Myocyte (in vitro differentiated cells): ENCODE measurements around the gene ADD3. TPM values are rescaled to one million over a fixed set of nuclear protein-coding genes. Genes with fewer than 3 reads are reported as not detected.
"Not testable (repeated sequence)": the region's sequence is repeated elsewhere in the genome, so short reads cannot be mapped to it uniquely, and the experiment has no call there.

ENCODE experiments used
- DNase-seq: peaks from one replicate; pipeline ENCODE4 v3.0.0-alpha.2; 2012; ENCODE audit warnings: low read depth
- total RNA-seq: library from RNA; depleted of rRNA; stranded (reverse); fragments of >200 nt; gene quantifications from 2 replicates; pipeline ENCODE4 v1.2.3, GENCODE V29; 2014

Gene ADD3
- total RNA-seq, 1 donor from 2014 or later = 799 TPM

DNA sequence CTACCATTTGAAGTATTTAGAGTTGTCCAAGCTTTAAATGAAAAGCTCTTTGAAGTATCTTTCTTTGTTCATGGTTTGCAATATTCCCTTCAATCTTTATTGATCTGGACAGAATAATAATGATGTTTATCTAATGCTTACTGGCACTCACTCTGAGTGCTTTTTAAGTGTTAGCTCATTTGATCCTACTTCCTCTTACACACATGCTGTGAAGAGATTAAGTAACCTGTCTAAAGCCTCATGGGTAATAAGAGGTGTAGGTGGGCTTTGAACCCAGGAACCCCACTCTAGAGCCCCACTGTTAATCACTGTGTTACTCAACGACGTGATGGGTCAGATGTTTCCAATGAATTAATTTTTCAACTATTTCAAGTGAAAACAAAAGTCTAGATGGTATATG is 31.1 kb upstream of the ADD3 start:
- no peak for DNase-seq

GRCh38 chr10:109977382-109977806 is 30.4 kb upstream of the ADD3 start:
- DNase-seq = no peak

DNA sequence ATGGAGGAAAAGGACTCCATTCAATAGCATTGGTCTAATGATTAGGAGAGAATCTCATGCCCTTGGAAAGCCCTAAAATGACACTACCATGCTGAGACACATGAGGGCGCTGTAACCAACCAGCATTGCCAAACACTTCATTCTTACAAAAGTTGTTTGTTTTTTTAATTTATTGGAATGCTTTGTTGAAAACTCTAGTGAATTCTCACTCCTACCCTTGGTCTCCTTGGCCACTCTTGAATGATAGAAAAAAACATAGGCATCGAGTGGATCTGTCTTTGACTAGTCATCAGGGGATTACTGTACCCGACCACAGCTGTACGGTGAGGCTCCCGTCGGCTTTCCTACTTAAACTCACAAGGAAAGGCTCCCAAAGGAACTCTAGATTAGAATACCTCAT is 29.3 kb upstream of the ADD3 start:
- peak; percentile 55 for DNase-seq

GRCh38 chr10:109979215-109979614 is 28.6 kb upstream of the ADD3 start:
- no peak for DNase-seq

GRCh38 chr10:109981650-109982049 is 26.1 kb upstream of the ADD3 start:
- DNase-seq = no peak

GRCh38 chr10:109982123-109982522 is 25.7 kb upstream of the ADD3 start:
- no peak for DNase-seq

- no peak for DNase-seq
Measured at GRCh38 chr10:109982812-109983211, 25.0 kb upstream of the ADD3 start.

GRCh38 chr10:109984013-109984412 is 23.8 kb upstream of the ADD3 start:
- DNase-seq = no peak

GRCh38 chr10:109985768-109986167 is 22.0 kb upstream of the ADD3 start:
- not testable (repeated sequence) for DNase-seq

- no peak for DNase-seq
Measured at GRCh38 chr10:109987452-109988211, 20.2 kb upstream of the ADD3 start.

GRCh38 chr10:109988212-109988596 is 19.6 kb upstream of the ADD3 start:
- DNase-seq = no peak

GRCh38 chr10:109991266-109991855 is 16.4 kb upstream of the ADD3 start:
- no peak for DNase-seq

GRCh38 chr10:109992485-109992884 is 15.3 kb upstream of the ADD3 start:
- DNase-seq = no peak

DNA sequence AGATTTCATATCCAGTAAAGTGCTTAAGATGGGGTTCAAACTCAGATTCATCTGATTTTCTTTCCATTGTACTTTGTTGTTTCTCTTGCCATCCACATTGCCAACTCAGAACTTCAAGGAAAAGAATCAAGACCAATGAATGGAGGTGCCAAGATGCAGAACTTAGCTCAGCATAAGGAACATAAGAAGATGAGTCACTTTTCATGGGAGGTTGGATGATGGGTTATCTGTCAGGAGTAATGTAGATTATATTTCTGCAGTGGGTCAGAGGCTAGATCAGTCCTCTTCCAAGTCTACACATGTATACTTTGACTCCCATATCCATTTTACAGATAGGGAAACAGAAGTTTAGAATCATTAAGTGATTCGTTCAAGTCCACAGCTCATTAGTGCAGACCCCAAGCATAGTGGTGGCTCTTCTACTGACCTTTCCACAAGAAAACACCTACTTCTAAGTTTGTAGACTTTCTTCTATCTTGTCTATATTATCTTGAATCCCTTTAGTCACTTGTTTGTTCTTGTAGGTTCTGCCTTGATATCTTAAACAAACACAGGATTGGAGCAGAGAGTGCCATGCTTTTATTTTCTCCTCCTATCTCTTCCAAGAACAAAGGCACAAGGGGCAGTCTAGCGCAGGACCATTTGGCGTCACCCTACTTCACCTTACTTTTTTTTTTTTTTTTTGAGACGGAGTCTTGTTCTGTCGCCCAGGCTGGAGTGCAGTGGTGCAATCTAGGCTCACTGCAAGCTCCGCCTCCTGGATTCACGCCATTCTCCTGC is 14.0 kb upstream of the ADD3 start:
- DNase-seq = no peak

- no peak for DNase-seq
Measured at GRCh38 chr10:109994711-109995577, 12.8 kb upstream of the ADD3 start.

- DNase-seq = no peak
Measured at GRCh38 chr10:109995595-109995994, 12.2 kb upstream of the ADD3 start.

GRCh38 chr10:109996225-109996624 is 11.6 kb upstream of the ADD3 start:
- DNase-seq = no peak

- DNase-seq = no peak
Measured at GRCh38 chr10:109996766-109997171, 11.0 kb upstream of the ADD3 start.

GRCh38 chr10:109997233-109997632 is 10.6 kb upstream of the ADD3 start:
- DNase-seq = no peak

GRCh38 chr10:109998513-109998912 is 9.3 kb upstream of the ADD3 start:
- no peak for DNase-seq

- DNase-seq = no peak
Measured at GRCh38 chr10:110002801-110003523, 4.8 kb upstream of the ADD3 start.
